GM19463 (cell line): ENCODE data around the gene FOXE3.
"Not testable (repeated sequence)": the region's sequence is repeated elsewhere in the genome, so short reads cannot be mapped to it uniquely, and the experiment has no call there.

Experiments used
- ATAC-seq: cut with Tn5 transposase; IDR thresholded peaks from one replicate; pipeline ENCODE4 v1.9.1; 2021; ENCODE audit warnings: mild to moderate bottlenecking, moderate library complexity; ENCODE audit not compliant: unreplicated experiment

Gene FOXE3

DNA sequence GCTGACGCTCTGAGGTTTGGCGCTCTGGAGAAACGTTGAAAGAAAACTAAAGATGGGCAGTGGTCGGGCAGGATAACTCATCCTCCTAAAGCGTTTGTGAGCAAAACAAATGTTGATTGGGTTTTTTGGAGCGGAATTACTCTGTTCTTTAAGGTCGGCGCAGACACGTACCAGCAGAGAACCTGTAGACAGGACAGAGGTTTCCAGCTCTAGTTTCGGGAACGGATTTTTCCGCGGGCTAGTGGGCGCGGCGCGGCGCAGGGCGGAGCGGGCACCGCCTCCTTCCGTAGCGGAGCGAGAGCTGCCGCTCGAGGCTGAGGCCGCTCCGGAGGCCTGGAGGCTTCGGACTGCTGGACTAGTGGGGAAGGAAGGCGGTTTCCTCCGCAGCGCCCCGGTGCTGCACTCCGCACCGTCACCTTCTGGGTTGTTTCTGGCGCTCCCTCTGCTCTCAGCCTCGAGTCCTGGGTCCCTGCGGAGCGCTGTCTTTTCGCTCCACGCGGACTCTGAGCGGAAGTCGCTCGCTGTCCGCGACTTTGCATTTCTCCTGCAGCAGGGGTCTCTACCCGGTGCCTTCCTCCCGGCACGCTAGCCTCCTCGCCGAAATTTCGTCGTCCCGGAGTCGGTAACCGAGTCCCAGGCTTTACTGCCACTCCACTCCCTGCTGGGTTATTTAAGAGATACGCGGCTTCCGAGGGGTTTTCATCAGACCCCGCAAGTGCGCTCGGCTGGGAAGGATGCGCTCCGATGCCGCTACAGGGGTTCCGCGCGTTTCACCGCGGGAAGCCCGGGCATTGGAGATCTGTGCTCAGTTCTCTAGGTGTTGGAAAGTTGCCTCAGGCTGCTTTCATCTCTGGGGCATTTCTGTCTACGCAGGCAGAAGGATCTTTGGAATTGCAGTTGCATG, 28.7 kb downstream of the FOXE3 start:
- peak; percentile 54 for ATAC-seq

DNA sequence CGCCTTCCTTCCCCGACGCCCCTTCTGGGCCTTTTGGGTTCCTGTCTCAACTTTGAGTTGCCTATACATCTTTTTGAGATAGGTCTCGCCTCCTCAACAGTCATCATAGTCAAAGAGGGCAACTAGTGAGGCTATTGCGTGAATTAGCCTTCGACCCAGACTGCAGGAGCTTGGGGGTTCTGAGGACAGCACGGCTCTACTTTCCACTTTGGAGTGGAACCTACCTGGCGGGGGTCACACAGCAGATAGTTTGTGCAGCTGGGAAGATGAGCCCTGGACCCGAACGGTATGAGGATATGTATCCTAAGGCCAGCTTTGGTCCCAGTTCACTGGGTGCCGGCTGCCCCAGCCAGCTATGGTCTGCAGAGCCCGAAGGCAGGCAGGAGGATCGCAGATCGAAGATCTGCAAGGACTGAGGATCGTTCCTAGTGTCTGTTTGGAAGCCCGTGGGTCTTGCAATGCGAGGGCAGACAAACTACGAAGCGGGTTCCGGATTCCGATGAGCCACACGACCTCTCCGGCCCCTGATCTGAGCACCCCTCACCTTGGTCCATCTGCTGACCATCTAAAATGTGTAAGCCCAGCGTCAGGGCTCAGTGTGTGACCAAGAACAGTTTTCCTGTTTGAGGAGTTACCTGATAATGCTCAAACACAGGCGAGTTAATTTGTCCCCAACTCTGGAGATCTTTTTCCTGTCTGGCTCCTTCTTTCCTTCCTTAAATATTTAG, 29.9 kb downstream of the FOXE3 start:
- ATAC-seq: no peak

DNA sequence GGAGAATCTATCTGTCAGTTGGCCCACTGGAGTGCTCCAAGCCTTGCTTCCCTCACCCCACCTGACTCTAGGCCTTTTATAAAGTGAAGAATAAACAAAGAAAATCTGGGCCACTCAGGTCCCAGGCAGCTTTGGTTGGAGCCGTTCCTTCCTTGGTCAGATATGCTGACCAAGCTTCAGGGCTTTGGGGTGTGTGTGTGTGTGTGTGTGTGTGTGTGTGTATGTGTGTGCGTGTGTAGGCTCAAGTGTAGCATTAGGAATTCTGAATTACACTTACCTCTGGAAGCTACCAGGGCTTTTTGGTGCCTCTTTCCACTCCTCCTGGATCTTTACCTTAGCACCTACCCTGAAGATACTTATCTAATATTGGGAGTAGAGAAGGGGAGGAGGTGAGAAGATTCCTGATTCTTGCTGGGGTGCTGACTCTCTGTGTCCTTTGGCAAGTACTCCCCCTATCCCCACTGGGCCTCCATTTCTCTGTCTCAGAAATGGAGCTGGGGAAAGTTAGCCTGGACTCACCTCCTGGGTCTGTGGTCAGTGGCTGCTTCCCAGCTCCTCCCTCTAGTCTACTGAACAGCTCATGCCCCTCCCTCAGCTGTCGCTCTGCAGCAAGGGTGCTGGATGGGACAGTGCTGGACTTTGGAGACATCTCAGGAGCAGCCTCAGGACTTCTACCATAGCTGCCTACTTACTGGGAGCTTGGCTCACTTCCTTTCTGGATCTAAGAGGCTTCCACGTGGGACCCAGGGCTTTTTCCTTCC, 32.6 kb downstream of the FOXE3 start:
- no peak for ATAC-seq

DNA sequence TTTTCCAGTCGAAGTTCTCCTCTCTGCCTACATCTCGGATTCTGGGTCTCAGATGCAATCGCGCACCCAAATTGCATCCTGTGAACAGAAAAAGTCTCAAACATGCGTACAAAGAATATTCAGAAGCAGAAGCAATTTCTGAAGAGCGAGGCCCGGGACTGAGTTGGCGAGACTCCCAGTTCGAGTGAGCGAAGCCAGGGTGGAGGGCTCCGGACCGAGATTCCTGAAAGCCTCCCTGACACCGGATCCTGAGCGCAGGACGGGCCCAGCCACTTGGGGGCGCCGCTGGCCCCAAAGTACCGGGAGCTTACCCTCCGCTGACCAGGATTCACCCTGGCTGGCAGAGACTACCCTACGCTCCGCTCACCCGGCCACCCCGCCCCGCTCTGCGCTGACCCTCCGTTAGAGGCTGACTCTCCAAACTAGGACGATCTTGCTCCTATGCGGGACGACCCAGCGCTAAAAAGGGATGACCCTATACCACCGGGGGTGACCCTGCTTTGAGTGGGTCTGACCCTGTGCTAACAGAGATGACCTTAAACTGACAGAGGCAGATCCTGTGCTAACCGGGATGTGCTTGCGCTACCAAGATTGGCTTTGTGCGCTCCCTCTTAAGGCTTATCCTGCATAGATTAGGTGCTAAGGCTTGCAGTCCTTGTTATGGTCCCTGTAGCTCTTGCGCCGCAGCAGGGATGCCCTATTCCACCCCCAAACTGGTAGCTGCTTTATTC, 33.9 kb downstream of the FOXE3 start:
- no peak for ATAC-seq

DNA sequence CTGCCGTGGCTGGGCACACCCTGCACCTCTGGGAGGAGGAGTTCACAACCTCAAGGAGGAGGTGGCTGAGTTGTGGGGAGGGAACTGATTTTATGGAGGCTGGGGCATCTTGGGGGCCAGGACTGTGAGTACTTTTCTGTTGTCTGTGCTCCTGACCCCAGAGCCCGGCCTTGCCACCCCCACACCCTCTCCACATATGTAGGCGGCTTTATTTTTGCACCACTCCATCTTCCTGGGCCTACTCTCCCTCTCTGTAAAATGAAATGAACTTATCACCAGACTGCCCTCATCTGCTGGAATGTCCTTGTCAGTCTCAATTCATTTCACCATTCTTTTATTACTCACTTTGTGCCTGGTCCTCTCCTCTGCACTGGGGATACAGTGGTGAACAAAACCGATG, 34.5 kb downstream of the FOXE3 start:
- ATAC-seq: no peak

DNA sequence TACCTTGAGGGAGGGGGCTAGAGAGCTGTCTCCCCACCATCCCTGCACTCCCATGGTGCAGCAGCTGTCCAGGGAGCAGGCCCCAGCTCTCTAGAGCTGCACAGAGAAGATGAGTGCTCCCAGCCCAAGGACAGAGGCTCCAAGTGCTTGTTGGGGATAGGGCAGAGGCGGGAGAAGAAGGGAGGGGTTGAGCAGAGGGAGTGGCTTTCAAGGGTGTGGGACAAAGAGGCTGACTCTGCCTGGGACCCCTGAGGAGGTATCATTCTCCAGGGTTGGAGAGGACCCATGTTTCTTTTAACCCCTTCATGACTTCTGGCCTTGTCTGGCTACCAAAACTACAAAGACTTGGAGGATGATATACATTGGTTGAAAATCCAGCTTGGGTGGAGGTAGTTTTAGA, 36.3 kb downstream of the FOXE3 start:
- no peak for ATAC-seq

DNA sequence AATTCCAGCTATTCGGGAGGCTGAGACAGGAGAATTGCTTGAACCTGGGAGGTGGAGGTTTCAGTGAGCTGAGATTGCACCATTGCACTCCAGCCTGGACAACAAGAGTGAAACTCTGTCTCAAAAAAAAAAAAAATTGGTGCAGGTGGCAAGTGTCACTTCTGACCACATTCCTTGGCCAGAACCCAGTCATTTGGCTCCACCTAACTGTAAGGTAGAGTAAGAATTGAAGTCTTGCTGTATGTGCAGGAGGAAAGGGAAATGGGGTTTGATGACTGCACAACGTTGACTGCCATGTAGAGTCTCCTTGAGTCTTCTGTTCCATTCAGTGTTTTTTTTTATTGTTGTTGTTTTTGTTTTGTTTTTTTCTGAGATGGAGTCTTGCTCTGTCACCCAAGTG, 37.8 kb downstream of the FOXE3 start:
- not testable (repeated sequence) for ATAC-seq

DNA sequence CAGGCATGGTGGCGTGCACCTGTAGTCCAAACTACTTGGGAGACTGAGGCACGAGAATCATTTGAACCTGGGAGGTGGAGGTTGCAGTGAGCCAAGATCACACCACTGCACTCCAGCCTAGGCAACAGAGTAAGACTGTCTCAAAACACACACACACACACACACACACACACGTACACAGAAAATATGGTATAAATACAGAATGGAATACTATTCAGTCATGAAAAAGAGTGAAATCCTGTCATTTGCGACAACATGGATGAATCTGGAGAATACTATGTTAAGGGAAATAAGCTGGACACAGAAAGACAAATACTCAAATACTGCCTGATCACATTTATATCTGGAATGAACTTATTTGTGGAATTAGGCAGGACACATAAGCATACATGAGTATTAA, 40.2 kb downstream of the FOXE3 start:
- no peak for ATAC-seq

DNA sequence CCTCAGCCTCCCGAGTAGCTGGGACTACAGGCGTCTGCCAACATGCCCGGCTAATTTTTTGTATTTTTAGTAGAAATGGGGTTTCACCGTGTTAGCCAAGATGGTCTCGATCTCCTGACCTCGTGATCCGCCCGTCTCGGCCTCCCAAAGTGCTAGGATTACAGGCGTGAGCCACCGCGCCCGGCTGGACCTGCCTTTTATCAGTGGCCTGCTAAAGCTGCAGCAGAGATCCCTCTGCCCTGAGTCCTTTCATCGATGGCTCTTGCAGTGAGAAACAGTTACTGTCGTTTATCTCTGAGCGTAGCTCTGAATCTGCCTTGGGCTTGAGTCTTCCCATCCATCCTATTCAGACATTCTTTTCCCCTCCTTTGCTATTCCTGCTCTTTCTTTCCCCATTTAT, 41.5 kb downstream of the FOXE3 start:
- not testable (repeated sequence) for ATAC-seq

DNA sequence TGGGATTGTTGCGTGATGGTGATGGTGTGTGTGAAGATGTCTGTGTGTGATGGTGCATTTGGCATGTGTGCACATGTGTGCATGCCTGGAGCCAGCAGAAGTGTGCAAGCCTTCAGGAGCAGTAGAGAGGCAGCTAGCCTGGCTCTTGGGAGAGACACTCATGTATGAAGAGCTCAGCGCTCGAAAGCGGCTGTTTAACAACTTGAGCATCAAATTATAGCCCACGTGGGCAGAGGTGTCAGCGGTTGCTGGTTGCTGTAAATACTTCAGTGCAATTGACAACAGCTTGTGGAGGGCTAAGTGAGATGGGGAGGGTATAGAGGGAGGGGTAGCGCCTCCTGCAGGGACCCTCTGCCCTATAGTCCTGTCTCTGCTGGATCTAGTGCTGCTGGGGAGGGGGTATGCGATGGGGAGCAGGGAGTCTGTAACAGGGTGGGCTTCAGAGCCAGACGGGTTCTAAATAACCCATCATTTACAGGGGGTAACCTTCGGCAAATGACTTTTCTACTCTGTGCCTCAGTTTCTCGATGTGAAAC, 43.2 kb downstream of the FOXE3 start:
- ATAC-seq: no peak

DNA sequence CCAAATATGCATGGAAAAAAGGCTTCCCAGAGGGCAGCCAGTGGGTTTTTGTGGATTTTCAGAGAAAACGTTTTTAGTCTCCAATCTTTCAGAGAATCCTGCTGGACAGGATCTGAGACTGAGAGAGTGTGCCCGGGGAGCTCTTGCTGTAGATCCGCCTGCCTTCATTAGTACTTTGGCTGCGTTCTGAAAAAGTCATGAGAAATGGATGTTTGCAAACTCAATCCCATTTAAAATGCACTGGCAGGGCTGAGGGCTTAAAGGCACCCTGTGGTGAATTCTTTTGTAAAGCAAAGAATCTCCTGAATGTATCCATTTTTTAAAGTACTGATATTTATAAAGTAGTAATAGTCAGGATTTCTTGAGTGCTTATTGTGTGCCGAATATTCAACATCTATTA, 44.0 kb downstream of the FOXE3 start:
- ATAC-seq: no peak

DNA sequence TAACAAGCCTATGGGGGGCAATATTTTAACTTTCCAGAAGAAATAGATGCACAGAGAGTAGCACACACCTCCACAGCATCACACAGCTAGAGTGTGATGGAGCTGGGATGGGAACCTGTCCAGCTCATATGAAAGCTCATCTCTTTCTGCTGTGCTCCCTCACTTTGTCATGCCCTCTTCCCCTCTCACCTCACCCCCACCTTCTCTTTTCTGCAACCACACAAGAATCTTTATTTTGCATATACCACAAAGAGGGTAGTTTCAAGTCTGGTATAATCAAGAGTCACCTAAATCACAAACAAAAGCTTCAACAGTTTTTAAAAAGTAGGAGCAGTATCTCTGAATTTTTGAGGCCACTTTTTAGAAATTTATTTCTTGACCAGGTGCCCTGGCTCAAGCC, 44.4 kb downstream of the FOXE3 start:
- peak; percentile 44 for ATAC-seq

DNA sequence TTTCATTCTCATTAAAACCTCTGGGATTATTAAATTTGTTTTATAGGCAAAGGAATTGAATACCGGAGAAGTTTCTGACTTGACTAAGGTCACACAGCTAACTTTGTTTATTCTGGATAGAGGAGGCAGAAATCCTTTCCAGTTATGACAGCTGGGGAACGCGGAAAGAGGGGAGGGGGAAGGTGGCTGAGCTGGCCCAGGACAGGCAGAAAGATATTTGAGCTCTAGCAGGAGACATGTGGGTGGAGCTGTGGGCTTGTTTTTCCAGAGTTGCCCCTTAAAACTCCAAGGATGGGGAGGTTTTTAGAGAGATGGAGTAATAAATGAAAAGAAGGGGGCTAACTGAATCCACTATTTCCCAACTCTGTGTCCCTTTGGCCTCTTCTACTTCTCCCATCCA, 49.5 kb downstream of the FOXE3 start:
- no peak for ATAC-seq
